ENCODE measurements around the gene IGF2. TPM values are rescaled to one million over a fixed set of nuclear protein-coding genes. Genes with fewer than 3 reads are reported as not detected.

The IGF2 gene
- total and polyA plus RNA-seq, 8 donors, result 3.8 to 164 (median 10.8) TPM

DNA sequence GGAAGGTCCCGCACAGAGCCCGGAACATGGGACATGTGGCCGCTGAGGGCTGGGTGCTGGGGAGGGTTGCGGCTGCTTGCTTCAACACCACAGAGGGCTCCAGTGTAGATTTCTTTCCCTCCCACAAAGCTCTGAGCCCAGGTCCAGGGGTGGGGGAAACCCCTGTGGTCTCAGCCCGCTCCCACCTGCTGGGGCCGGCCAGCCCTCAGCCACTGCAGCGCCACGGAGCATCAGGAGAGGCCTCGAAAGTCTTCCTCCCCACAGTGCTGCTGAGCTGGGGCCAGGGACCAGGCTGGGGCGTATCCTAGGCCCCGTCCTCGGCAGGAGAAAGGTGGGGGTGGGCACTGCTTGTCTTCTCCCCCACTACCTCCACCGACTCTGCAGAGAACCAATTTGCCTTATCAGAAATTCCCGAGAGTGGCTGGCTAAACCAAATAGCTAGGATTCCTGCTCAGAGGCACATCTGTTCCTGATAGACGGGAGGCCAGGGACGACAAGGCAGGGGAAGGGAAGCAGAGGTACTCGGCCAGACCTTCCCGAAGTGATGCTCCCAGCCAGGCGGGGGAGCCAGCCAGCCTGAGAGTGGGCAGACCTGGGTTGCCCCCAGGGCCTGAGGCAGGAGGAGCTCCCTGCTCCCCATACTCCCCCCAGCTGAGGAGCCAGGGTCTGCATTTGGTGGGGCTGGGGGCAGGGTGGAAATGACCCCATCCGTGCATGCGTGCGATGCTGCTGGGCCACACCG, 18.7 kb downstream of the IGF2 start:
- TF ChIP-seq EP300 (IDR thresholded peaks at IDR 0.05), result no peak
- no peak for TF ChIP-seq POLR2AphosphoS5 (IDR thresholded peaks at IDR 0.05)
- no peak for TF ChIP-seq POLR2A (IDR thresholded peaks at IDR 0.05)
- Histone ChIP-seq H3K4me3 (no peak overlapping the region), H3K27ac (no peak overlapping the region), H3K36me3 (no peaks in the 10 kb centered on the region), H3K4me1 (peaks cover 0 to 8% (median 7%) of the 10 kb centered on the region in 4 donors), H3K9me3 (peaks cover 0 to 19% (median 15%) of the 10 kb centered on the region in 4 donors), H3K27me3 (peaks cover 0 to 52% (median 9%) of the 10 kb centered on the region in 3 donors)
- WGBS, 5 donors, result 60 to 70% (median 68%) methylated on average over 17 to 23 of the region's 23 CpGs
- no peak for DNase-seq
- intact Hi-C loops (cut with DNase I; ENCODE audit: low total_unique reads), result no loop called here

DNA sequence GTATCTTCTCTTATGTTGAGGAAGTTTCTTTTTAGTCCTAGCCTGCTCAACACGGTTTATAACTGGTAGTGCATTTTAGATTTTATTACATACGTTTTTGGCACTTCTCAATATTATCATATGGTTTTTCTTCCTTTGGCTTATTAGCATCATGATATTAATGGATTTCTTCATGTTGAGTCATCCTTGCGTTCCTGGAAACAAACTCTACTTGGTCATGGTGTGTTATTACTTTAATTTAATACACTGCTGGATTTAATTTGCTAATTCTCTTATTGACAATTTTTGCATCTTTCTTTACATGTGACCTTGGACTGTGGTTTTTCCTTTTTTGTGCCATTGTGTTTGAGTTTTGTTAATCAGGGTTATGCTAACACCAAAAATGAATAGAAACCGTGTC, 20.5 kb downstream of the IGF2 start:
- DNase-seq, result no peak
- Histone ChIP-seq H3K4me1 (peaks cover 0 to 8% (median 7%) of the 10 kb centered on the region in 4 donors), H3K4me3 (no peak overlapping the region), H3K27me3 (peaks cover 0 to 41% (median 9%) of the 10 kb centered on the region in 3 donors), H3K27ac (no peak overlapping the region), H3K9me3 (peaks cover 0 to 19% (median 15%) of the 10 kb centered on the region in 4 donors), H3K36me3 (no peaks in the 10 kb centered on the region)
- TF ChIP-seq POLR2A (IDR thresholded peaks at IDR 0.05), result no peak
- TF ChIP-seq, protein P1, sequence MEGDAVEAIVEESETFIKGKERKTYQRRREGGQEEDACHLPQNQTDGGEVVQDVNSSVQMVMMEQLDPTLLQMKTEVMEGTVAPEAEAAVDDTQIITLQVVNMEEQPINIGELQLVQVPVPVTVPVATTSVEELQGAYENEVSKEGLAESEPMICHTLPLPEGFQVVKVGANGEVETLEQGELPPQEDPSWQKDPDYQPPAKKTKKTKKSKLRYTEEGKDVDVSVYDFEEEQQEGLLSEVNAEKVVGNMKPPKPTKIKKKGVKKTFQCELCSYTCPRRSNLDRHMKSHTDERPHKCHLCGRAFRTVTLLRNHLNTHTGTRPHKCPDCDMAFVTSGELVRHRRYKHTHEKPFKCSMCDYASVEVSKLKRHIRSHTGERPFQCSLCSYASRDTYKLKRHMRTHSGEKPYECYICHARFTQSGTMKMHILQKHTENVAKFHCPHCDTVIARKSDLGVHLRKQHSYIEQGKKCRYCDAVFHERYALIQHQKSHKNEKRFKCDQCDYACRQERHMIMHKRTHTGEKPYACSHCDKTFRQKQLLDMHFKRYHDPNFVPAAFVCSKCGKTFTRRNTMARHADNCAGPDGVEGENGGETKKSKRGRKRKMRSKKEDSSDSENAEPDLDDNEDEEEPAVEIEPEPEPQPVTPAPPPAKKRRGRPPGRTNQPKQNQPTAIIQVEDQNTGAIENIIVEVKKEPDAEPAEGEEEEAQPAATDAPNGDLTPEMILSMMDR (IDR thresholded peaks at IDR 0.05), result no peak
- intact Hi-C loops (cut with DNase I; ENCODE audit: low total_unique reads), result no loop called here
- WGBS, 5 donors, result 79 to 92% (median 88%) methylated on average over 4 of the region's 4 CpGs

DNA sequence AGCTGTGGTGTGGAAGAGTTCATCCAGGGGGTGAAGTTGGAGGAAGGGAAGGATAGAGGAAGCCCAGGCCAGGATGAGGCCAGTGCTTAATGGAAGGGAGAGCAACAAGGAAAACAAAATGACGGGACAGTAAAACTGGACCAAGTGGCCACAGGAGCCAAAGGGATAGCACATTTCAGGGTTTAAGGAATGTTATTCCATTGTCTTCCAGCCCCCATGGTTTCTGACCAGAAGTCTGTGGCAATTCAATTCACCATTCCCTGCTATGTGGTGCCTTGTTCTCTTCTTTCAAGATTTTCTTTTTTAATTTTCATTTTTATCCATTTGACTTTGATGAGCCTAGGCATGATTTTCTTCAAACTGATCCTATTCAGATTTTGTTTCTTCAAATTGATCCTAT, 22.5 kb downstream of the IGF2 start:
- intact Hi-C loops (cut with DNase I; ENCODE audit: low total_unique reads), result no loop called here
- no peak for TF ChIP-seq POLR2A (IDR thresholded peaks at IDR 0.05)
- TF ChIP-seq, protein P1 (IDR thresholded peaks at IDR 0.05), result no peak
- no peak for TF ChIP-seq POLR2AphosphoS5 (IDR thresholded peaks at IDR 0.05)
- TF ChIP-seq EP300 (IDR thresholded peaks at IDR 0.05), result no peak
- H3K27ac ChIP-seq, result no peak overlapping the region
- no peak overlapping the region for H3K4me3 ChIP-seq
- DNase-seq, result no peak
- WGBS, 5 donors, result 80 to 94% (median 89%) methylated on average over 1 of the region's 1 CpG
- peaks cover 0 to 21% (median 4%) of the 10 kb centered on the region in 3 donors for H3K27me3 ChIP-seq
- peaks cover 0 to 19% (median 15%) of the 10 kb centered on the region in 4 donors for H3K9me3 ChIP-seq
- H3K4me1 ChIP-seq, result no peaks in the 10 kb centered on the region
- H3K36me3 ChIP-seq, result no peaks in the 10 kb centered on the region

DNA sequence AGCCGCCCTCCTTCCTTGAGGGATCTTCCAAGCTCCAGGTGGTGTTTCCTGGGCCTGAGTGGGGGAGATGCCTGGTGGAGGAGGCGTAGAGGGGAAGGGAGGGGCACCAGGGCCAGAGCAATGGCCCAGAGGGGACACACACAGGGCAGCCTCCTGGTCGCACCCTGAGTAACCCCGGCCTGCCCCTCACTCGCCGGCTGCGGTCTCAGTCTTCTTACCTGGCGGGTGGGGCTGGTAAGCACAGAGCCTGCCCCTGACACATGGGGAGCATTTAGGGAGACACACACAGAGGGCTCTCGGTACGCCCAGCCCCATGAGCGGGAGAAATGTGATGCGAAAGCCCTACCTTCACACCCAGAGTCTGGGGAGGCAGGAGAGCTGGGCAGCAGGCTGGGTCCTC, 23.9 kb downstream of the IGF2 start:
- H3K27me3 ChIP-seq, result peaks cover 0 to 7% (median 0%) of the 10 kb centered on the region in 3 donors
- intact Hi-C loops (cut with DNase I; ENCODE audit: low total_unique reads), result no loop called here
- 88 to 99% (median 97%) methylated on average over 9 to 12 of the region's 12 CpGs for WGBS, 5 donors
- DNase-seq, result no peak
- no peak overlapping the region for H3K4me3 ChIP-seq
- peaks cover 0 to 19% (median 15%) of the 10 kb centered on the region in 4 donors for H3K9me3 ChIP-seq
- H3K27ac ChIP-seq, result no peak overlapping the region
- H3K36me3 ChIP-seq, result no peaks in the 10 kb centered on the region
- no peaks in the 10 kb centered on the region for H3K4me1 ChIP-seq
- TF ChIP-seq POLR2A (IDR thresholded peaks at IDR 0.05), result no peak

DNA sequence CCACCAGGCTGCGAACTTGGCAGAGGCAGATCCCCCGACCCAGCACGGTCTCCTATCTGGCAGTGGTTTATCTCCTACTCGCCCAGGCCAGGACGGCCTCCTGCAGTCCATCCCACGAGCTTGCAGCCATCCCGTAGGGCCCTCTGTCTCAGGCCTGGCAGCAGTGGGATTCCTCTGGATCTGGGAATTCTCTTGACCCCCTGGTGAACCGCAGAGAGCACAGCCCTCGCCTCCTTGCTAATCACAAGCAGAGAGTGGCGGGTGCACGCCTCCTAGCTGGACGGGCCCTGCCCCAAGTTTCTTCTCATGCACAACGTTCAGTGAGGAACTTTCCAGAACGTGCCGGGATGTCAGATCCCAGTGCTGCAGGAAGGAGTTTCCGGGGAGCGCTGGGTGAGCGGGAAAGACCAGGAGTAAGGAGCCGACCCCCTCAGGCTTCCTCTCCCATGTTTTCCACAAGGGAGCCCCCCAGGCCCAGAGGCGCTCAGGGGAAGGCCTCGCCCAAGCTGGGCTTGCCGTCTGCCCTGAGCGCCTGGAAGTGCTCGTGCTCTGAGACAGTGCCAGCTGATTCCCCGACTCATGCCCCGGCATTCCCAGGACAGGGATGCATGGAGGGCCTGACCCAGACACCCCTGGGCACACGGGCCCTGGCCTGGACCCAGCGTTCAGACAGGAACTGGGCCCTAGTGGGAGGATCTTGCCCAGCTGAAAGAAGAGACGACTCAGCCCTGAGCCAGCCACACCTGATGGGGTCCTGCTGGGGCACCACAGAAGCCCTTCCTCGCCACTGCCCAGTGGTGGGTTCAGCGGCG, 24.6 kb downstream of the IGF2 start:
- intact Hi-C loops (cut with DNase I; ENCODE audit: low total_unique reads), result no loop called here
- Histone ChIP-seq H3K4me1 (no peaks in the 10 kb centered on the region), H3K36me3 (no peaks in the 10 kb centered on the region), H3K9me3 (peaks cover 0 to 19% (median 15%) of the 10 kb centered on the region in 4 donors), H3K4me3 (no peak overlapping the region), H3K27ac (no peak overlapping the region), H3K27me3 (peaks cover 0 to 3% (median 0%) of the 10 kb centered on the region in 3 donors)
- no peak for DNase-seq
- TF ChIP-seq POLR2AphosphoS5 (IDR thresholded peaks at IDR 0.05) (no peak), EP300 (IDR thresholded peaks at IDR 0.05) (no peak), POLR2A (IDR thresholded peaks at IDR 0.05) (no peak)
- TF ChIP-seq, protein P1 (IDR thresholded peaks at IDR 0.05), result no peak
- 82 to 90% (median 89%) methylated on average over 17 to 32 of the region's 32 CpGs for WGBS, 5 donors
